ENCODE measurements around the gene PLA2G3. TPM values are rescaled to one million over a fixed set of nuclear protein-coding genes. Genes with fewer than 3 reads are reported as not detected.

Gene PLA2G3
- total and polyA plus RNA-seq, 2 of the 8 experiments (the other 6 are each of a cell fraction or from before 2014, with no cell fraction given) = 18.1 to 25.9 TPM

GRCh38 chr22:31136155-31136554 is 4.2 kb downstream of the PLA2G3 start:
- Histone ChIP-seq H2BK20ac (ENCODE audit: low read length) (no peak overlapping the region), H2AFZ (ENCODE audit: low read length) (no peak overlapping the region), H3K4me3 (ENCODE audit: extremely low read depth in 1 of 4, insufficient read depth in 2 of 4, low read depth in 3 of 4, low read length in 4 of 4) (no peak overlapping the region), H4K5ac (ENCODE audit: insufficient read length, low read depth, low read length) (no peak overlapping the region), H4K8ac (ENCODE audit: extremely low read depth, insufficient read depth, low read length) (no peak overlapping the region), H2AK5ac (ENCODE audit: low read depth, low read length) (no peak overlapping the region), H3K23ac (ENCODE audit: insufficient read length) (no peak overlapping the region), H4K91ac (replicated peaks; ENCODE audit: insufficient read length, low read length) (no peak overlapping the region), H3K9ac (replicated peaks in 1 of 4; ENCODE audit: extremely low read depth in 1 of 4, low read depth in 3 of 4, low read length in 3 of 4) (no peak overlapping the region), H3K27me3 (replicated peaks in 1 of 4; ENCODE audit: control insufficient read depth in 3 of 4, extremely low read depth in 1 of 4, insufficient read depth in 3 of 4, low read length in 3 of 4) (no peaks in the 10 kb centered on the region), H3K4me1 (replicated peaks in 1 of 4; ENCODE audit: control insufficient read depth in 3 of 4, insufficient read depth in 4 of 4, low read length in 3 of 4) (peaks cover 7 to 23% (median 15%) of the 10 kb centered on the region in 4 experiments), H2BK12ac (ENCODE audit: low read depth, low read length) (no peak overlapping the region), H3K14ac (ENCODE audit: insufficient read length) (no peak overlapping the region), H4K20me1 (replicated peaks in 1 of 2; ENCODE audit: control insufficient read depth in 1 of 2, insufficient read depth in 2 of 2, low read length in 2 of 2) (peaks cover 4 to 23% of the 10 kb centered on the region in 2 experiments), H3K9me3 (ENCODE audit: insufficient read depth in 2 of 2, low read depth in 1 of 2, low read length in 1 of 2) (no peaks in the 10 kb centered on the region), H3K36me3 (ENCODE audit: control insufficient read depth in 2 of 4, insufficient read depth in 4 of 4, low read length in 3 of 4) (peaks cover 10 to 29% (median 18%) of the 10 kb centered on the region in 4 experiments; a peak in 7 of 8 replicates), H3K79me1 (ENCODE audit: low read depth, low read length) (peaks cover 15% of the 10 kb centered on the region; the same call in 1 of the 2 replicates), H3K56ac (replicated peaks; ENCODE audit: insufficient read length, low read depth, low read length) (no peak overlapping the region), H3K79me2 (ENCODE audit: control insufficient read depth in 1 of 2, insufficient read depth in 2 of 2, low read length in 2 of 2) (peaks cover 0 to 20% of the 10 kb centered on the region in 2 experiments; a peak in 3 of 4 replicates), H3K4me2 (ENCODE audit: insufficient read depth in 1 of 2, low read depth in 2 of 2, low read length in 2 of 2) (no peak overlapping the region), H3K27ac (ENCODE audit: low read depth, low read length) (no peak overlapping the region), H2BK5ac (ENCODE audit: low read depth, low read length) (no peak overlapping the region), H3K23me2 (ENCODE audit: low read depth, low read length) (peaks cover 12% of the 10 kb centered on the region), H3K18ac (ENCODE audit: extremely low read depth, low read length) (no peak overlapping the region), H2BK15ac (ENCODE audit: low read length) (no peak overlapping the region), H2BK120ac (replicated peaks; ENCODE audit: low read depth, low read length) (no peak overlapping the region), H3K4ac (replicated peaks; ENCODE audit: insufficient read length, low read depth, low read length) (no peak overlapping the region)
- DNase-seq (ENCODE audit: low read depth in 1 of 2, low spot score in 2 of 2) (no peak), FAIRE-seq (no peak)
- 94% methylated on average over 9 of the region's 9 CpGs; no CpG with 5 or more reads in 1 of the 2 experiments for WGBS, 2 experiments (ENCODE audit: extremely low coverage in 1 of 2, insufficient coverage in 1 of 2, insufficient read length in 1 of 2, insufficient replicate concordance in 2 of 2, low coverage in 1 of 2, low lambda C conversion rate in 2 of 2, missing lambda C conversion rate in 1 of 2)
- ChIA-PET POLR2A (ENCODE audit: partially characterized antibody) (interaction anchor here (1.7 to 2.7 kb wide), 2 partner anchors 12 to 14 kb away, joined by 8 to 9 read pairs; partner anchors contain the start of gene INPP5J), CTCF (ENCODE audit: partially characterized antibody) (interaction anchor here (0.6 to 2.2 kb wide), 6 partner anchors 9 to 617 kb away, joined by 3 to 16 read pairs (median 4); partner anchors contain the start of gene INPP5J)
- TF ChIP-seq, protein P1, sequence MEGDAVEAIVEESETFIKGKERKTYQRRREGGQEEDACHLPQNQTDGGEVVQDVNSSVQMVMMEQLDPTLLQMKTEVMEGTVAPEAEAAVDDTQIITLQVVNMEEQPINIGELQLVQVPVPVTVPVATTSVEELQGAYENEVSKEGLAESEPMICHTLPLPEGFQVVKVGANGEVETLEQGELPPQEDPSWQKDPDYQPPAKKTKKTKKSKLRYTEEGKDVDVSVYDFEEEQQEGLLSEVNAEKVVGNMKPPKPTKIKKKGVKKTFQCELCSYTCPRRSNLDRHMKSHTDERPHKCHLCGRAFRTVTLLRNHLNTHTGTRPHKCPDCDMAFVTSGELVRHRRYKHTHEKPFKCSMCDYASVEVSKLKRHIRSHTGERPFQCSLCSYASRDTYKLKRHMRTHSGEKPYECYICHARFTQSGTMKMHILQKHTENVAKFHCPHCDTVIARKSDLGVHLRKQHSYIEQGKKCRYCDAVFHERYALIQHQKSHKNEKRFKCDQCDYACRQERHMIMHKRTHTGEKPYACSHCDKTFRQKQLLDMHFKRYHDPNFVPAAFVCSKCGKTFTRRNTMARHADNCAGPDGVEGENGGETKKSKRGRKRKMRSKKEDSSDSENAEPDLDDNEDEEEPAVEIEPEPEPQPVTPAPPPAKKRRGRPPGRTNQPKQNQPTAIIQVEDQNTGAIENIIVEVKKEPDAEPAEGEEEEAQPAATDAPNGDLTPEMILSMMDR (IDR thresholded peaks at IDR 0.05; ENCODE audit: control extremely low read depth in 1 of 3, insufficient read depth in 1 of 3, low read depth in 1 of 3, low read length in 3 of 3) = no peak
- TF ChIP-seq TAF1 (IDR thresholded peaks at IDR 0.05; ENCODE audit: low read depth, low read length) (no peak), SRF (IDR thresholded peaks at IDR 0.05; ENCODE audit: low read depth, low read length) (no peak), MAFK (IDR thresholded peaks at IDR 0.05; ENCODE audit: low read depth, low read length) (no peak)

All from H1 (cell line).